HEK293 (cell line): ENCODE measurements around the gene UFD1.

Source experiments
- CTCF ChIP-seq: fragments of 450-650 bp; formaldehyde crosslinking; IDR thresholded peaks from 2 replicates; pipeline ENCODE4 v1.5.1; 2016; ENCODE audit warnings: missing biosample characterization, missing genetic modification characterization
- KLF1 ChIP-seq: fragments of 450-650 bp; formaldehyde crosslinking; IDR thresholded peaks from 2 replicates; pipeline ENCODE4 v1.5.1; 2016; ENCODE audit warnings: missing biosample characterization, missing genetic modification characterization
- MZF1 ChIP-seq: fragments of 450-650 bp; formaldehyde crosslinking; IDR thresholded peaks from 2 replicates; pipeline ENCODE4 v1.5.1; 2017; ENCODE audit warnings: missing biosample characterization, missing genetic modification characterization, borderline replicate concordance
- ZBTB8A ChIP-seq: fragments of 450-650 bp; formaldehyde crosslinking; IDR thresholded peaks from 2 replicates; pipeline ENCODE4 v1.5.1; 2016; ENCODE audit warnings: missing biosample characterization, missing genetic modification characterization
- ZEB2 ChIP-seq: fragments of 450-650 bp; formaldehyde crosslinking; IDR thresholded peaks from 2 replicates; pipeline ENCODE4 v1.5.1; 2016; ENCODE audit warnings: missing biosample characterization, missing genetic modification characterization
- ZNF157 ChIP-seq: fragments of 450-650 bp; formaldehyde crosslinking; IDR thresholded peaks from 2 replicates; pipeline ENCODE4 v1.5.1; 2016; ENCODE audit warnings: missing biosample characterization, missing genetic modification characterization
- ZNF664 ChIP-seq: fragments of 450-650 bp; formaldehyde crosslinking; IDR thresholded peaks from 2 replicates; pipeline ENCODE4 v1.5.1; 2016; ENCODE audit warnings: missing biosample characterization, missing genetic modification characterization
- ZNF777 ChIP-seq: fragments of 450-650 bp; formaldehyde crosslinking; IDR thresholded peaks from 2 replicates; pipeline ENCODE4 v1.5.1; 2017; ENCODE audit warnings: missing biosample characterization, missing genetic modification characterization, borderline replicate concordance
- ZNF843 ChIP-seq: fragments of 450-650 bp; formaldehyde crosslinking; IDR thresholded peaks from 2 replicates; pipeline ENCODE4 v1.5.1; 2016; ENCODE audit warnings: missing biosample characterization, missing genetic modification characterization
- ZSCAN18 ChIP-seq: fragments of 450-650 bp; formaldehyde crosslinking; IDR thresholded peaks from 2 replicates; pipeline ENCODE4 v1.5.1; 2016; ENCODE audit warnings: missing biosample characterization, missing genetic modification characterization
- TF ChIP-seq, protein P1 (sequence below): fragments of 450-650 bp; formaldehyde crosslinking; IDR thresholded peaks from 2 replicates; pipeline ENCODE4 v1.5.1; 2017; ENCODE audit warnings: missing biosample characterization, mild to moderate bottlenecking, missing genetic modification characterization, moderate library complexity
- TF ChIP-seq, protein P2 (sequence below): fragments of 450-650 bp; formaldehyde crosslinking; IDR thresholded peaks from 2 replicates; pipeline ENCODE4 v1.5.1; 2017; ENCODE audit warnings: missing biosample characterization, missing genetic modification characterization

DNA sequence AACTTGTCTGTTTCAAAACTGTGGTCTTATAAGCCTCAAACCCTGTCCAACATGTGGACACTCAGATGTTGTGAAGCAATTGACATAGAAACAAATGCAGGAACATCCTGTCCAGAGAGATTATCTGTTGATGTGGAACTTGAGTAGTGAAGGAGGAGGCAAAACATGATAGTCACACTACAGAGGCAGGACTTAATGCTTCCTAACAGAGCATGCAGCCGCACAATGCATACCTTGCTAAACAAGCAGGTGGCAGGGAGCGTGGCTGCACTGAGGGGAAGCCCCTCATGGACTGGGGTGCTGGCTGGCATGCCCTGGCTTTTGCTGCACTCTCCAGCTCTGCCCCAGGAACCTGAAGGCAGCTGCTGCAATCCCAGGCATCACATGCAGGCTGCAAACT is 36.8 kb downstream of the UFD1 start:
- TF ChIP-seq, protein P1, sequence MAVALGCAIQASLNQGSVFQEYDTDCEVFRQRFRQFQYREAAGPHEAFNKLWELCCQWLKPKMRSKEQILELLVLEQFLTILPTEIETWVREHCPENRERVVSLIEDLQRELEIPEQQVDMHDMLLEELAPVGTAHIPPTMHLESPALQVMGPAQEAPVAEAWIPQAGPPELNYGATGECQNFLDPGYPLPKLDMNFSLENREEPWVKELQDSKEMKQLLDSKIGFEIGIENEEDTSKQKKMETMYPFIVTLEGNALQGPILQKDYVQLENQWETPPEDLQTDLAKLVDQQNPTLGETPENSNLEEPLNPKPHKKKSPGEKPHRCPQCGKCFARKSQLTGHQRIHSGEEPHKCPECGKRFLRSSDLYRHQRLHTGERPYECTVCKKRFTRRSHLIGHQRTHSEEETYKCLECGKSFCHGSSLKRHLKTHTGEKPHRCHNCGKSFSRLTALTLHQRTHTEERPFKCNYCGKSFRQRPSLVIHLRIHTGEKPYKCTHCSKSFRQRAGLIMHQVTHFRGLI (tag by site-specific recombination), result no peak
- no peak for TF ChIP-seq ZNF157 (tag by site-specific recombination)
- TF ChIP-seq CTCF, result no peak
- no peak for TF ChIP-seq ZNF843 (tag by site-specific recombination)
- TF ChIP-seq KLF1 (tag by site-specific recombination), result no peak
- no peak for TF ChIP-seq ZEB2 (tag by site-specific recombination)
- TF ChIP-seq ZNF777 (tag by site-specific recombination), result no peak
- no peak for TF ChIP-seq ZBTB8A (tag by site-specific recombination)
- TF ChIP-seq MZF1, result no peak
- no peak for TF ChIP-seq ZSCAN18 (tag by site-specific recombination)
- TF ChIP-seq, protein P2, sequence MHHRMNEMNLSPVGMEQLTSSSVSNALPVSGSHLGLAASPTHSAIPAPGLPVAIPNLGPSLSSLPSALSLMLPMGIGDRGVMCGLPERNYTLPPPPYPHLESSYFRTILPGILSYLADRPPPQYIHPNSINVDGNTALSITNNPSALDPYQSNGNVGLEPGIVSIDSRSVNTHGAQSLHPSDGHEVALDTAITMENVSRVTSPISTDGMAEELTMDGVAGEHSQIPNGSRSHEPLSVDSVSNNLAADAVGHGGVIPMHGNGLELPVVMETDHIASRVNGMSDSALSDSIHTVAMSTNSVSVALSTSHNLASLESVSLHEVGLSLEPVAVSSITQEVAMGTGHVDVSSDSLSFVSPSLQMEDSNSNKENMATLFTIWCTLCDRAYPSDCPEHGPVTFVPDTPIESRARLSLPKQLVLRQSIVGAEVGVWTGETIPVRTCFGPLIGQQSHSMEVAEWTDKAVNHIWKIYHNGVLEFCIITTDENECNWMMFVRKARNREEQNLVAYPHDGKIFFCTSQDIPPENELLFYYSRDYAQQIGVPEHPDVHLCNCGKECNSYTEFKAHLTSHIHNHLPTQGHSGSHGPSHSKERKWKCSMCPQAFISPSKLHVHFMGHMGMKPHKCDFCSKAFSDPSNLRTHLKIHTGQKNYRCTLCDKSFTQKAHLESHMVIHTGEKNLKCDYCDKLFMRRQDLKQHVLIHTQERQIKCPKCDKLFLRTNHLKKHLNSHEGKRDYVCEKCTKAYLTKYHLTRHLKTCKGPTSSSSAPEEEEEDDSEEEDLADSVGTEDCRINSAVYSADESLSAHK (tag by site-specific recombination), result no peak
- TF ChIP-seq ZNF664 (tag by site-specific recombination), result no peak
